IMR-90 (cell line): ENCODE results near the gene NCS1. TPM values are rescaled to one million over a fixed set of nuclear protein-coding genes. Genes with fewer than 3 reads are reported as not detected.

ENCODE experiments used
- ATAC-seq: fragments of 200-7000 bp; cut with Tn5 transposase; 2 replicates; pipeline ENCODE4 v1.9.1; 2020; ENCODE audit warnings: low read depth, mild to moderate bottlenecking, moderate library complexity
- BruUV-seq: library from RNA; stranded (reverse); fragments of 400-500 nt; replicated peaks from 2 replicates; lab custom pipeline; 2021; lab: Mats Ljungman, UMichigan
- CTCF ChIA-PET: fragments of 300-600 bp; formaldehyde crosslinking; extraction: SDS; loops from one replicate; lab custom pipeline; 2021; ENCODE audit warnings: antibody characterized with exemption; lab: Yijun Ruan, JAX
- POLR2A ChIA-PET: fragments of 300-600 bp; sonication (Branson Sonifier 250); formaldehyde crosslinking; loops from one replicate; lab custom pipeline; 2022; ENCODE audit warnings: antibody characterized with exemption; ENCODE audit not compliant: unreplicated experiment; lab: Charles Lee
- DNase-seq: peaks from one replicate; pipeline ENCODE4 v3.0.0; 2013
- H2AFZ ChIP-seq: replicated peaks from 2 replicates; pipeline ENCODE3; 2013; ENCODE audit warnings: low read length, mild to moderate bottlenecking; ENCODE audit not compliant: poor library complexity
- H2AK5ac ChIP-seq: 2 replicates; pipeline ENCODE4 v1.6.1; 2013; ENCODE audit warnings: low read depth, low read length, inconsistent platforms
- H2AK9ac ChIP-seq: replicated peaks from 2 replicates; pipeline ENCODE3; 2013; ENCODE audit warnings: mild to moderate bottlenecking, low read depth, low read length, moderate library complexity; ENCODE audit not compliant: poor library complexity
- H2BK120ac ChIP-seq: 2 replicates; pipeline ENCODE4 v1.6.1; 2013; ENCODE audit warnings: low read depth, low read length, inconsistent platforms
- H2BK15ac ChIP-seq: 3 replicates; pipeline ENCODE4 v1.6.1; 2013; ENCODE audit warnings: low read depth, low read length, inconsistent platforms
- H2BK20ac ChIP-seq: 2 replicates; pipeline ENCODE4 v1.6.1; 2013; ENCODE audit warnings: low read depth, mild to moderate bottlenecking, inconsistent platforms, low read length, moderate library complexity
- H2BK5ac ChIP-seq: 2 replicates; pipeline ENCODE4 v1.6.1; 2013; ENCODE audit warnings: mild to moderate bottlenecking, low read depth, low read length, inconsistent platforms; ENCODE audit not compliant: poor library complexity, severe bottlenecking
- H3K14ac ChIP-seq: replicated peaks from 2 replicates; pipeline ENCODE4 v1.6.1; 2013; ENCODE audit warnings: low read depth, low read length, inconsistent platforms
- H3K18ac ChIP-seq: 2 replicates; pipeline ENCODE4 v1.6.1; 2013; ENCODE audit warnings: low read depth, low read length, control low read depth
- H3K23ac ChIP-seq: 2 replicates; pipeline ENCODE4 v1.6.1; 2013; ENCODE audit warnings: low read depth, low read length, inconsistent platforms
- H3K27ac ChIP-seq: 2 replicates; pipeline ENCODE4 v1.5.1; 2013; ENCODE audit warnings: mild to moderate bottlenecking, control low read depth, low read length; ENCODE audit not compliant: insufficient read depth
- H3K27me3 ChIP-seq: 2 replicates; pipeline ENCODE4 v1.6.1; 2013; ENCODE audit warnings: low read length; ENCODE audit not compliant: control insufficient read depth, insufficient read depth
- H3K36me3 ChIP-seq: 2 replicates; pipeline ENCODE4 v1.6.1; 2013; ENCODE audit warnings: low read length, mixed read lengths; ENCODE audit not compliant: control insufficient read depth, insufficient read depth
- H3K4ac ChIP-seq: 2 replicates; pipeline ENCODE4 v1.6.1; 2013; ENCODE audit warnings: low read depth, low read length, inconsistent platforms
- H3K4me1 ChIP-seq: 2 replicates; pipeline ENCODE4 v1.6.1; 2013; ENCODE audit warnings: low read length, mixed read lengths; ENCODE audit not compliant: control insufficient read depth, insufficient read depth
- H3K4me2 ChIP-seq: 2 replicates; pipeline ENCODE4 v1.6.1; 2013; ENCODE audit warnings: low read depth, mild to moderate bottlenecking, control low read depth, low read length, moderate library complexity
- H3K4me3 ChIP-seq: 2 replicates; pipeline ENCODE4 v1.5.1; 2013; ENCODE audit warnings: low read depth, mild to moderate bottlenecking, control low read depth, low read length, moderate library complexity; ENCODE audit not compliant: insufficient read depth
- H3K56ac ChIP-seq: 2 replicates; pipeline ENCODE4 v1.6.1; 2013; ENCODE audit warnings: low read length, inconsistent platforms; ENCODE audit not compliant: insufficient read depth; ENCODE audit errors: extremely low read depth
- H3K79me1 ChIP-seq, 2 experiments: 2 replicates each; pipeline ENCODE4 v1.6.1; 2013; ENCODE audit warnings: low read length in 2 of 2, inconsistent platforms in 1 of 2, low read depth in 1 of 2
- H3K9ac ChIP-seq: 2 replicates; pipeline ENCODE4 v1.6.1; 2013; ENCODE audit warnings: low read depth, low read length, control low read depth
- H3K9me1 ChIP-seq: 2 replicates; pipeline ENCODE4 v1.6.1; 2013; ENCODE audit warnings: low read length, inconsistent platforms; ENCODE audit not compliant: insufficient read depth
- H3K9me3 ChIP-seq: 2 replicates; pipeline ENCODE4 v1.6.1; 2013; ENCODE audit warnings: low read length; ENCODE audit not compliant: control insufficient read depth, insufficient read depth
- H4K20me1 ChIP-seq: 2 replicates; pipeline ENCODE4 v1.6.1; 2013; ENCODE audit warnings: low read length, inconsistent platforms; ENCODE audit not compliant: insufficient read depth
- H4K5ac ChIP-seq: 2 replicates; pipeline ENCODE4 v1.6.1; 2013; ENCODE audit warnings: mild to moderate bottlenecking, low read depth, low read length, control low read depth
- H4K8ac ChIP-seq, 2 experiments: 2 replicates each; pipeline ENCODE4 v1.6.1; 2013; ENCODE audit warnings: low read depth in 2 of 2, low read length in 2 of 2, control low read depth in 1 of 2, inconsistent platforms in 1 of 2
- H4K91ac ChIP-seq: 2 replicates; pipeline ENCODE4 v1.6.1; 2013; ENCODE audit warnings: low read depth, low read length, inconsistent platforms; ENCODE audit not compliant: insufficient read depth
- BHLHE40 ChIP-seq: fragments of 150-350 bp; IDR thresholded peaks from 2 replicates; pipeline ENCODE4 v1.6.1; 2016; ENCODE audit warnings: mild to moderate bottlenecking, low read depth, low read length
- CEBPB ChIP-seq: IDR thresholded peaks from 2 replicates; pipeline ENCODE4 v1.6.1; 2012; ENCODE audit warnings: low read depth, low read length, improper control_type of control experiment
- FOS ChIP-seq: fragments of 150-350 bp; IDR thresholded peaks from 2 replicates; pipeline ENCODE4 v1.6.1; 2016; ENCODE audit warnings: low read depth, low read length
- MAFK ChIP-seq: IDR thresholded peaks from 2 replicates; pipeline ENCODE4 v1.6.1; 2012; ENCODE audit warnings: low read depth, low read length, improper control_type of control experiment
- MAZ ChIP-seq: IDR thresholded peaks from 2 replicates; pipeline ENCODE4 v1.6.1; 2012; ENCODE audit warnings: low read depth, mild to moderate bottlenecking, low read length, improper control_type of control experiment, moderate library complexity, borderline replicate concordance
- MXI1 ChIP-seq: IDR thresholded peaks from 2 replicates; pipeline ENCODE4 v1.6.1; 2012; ENCODE audit warnings: low read depth, mild to moderate bottlenecking, low read length, moderate library complexity, borderline replicate concordance
- NFE2L2 ChIP-seq: fragments of 150-350 bp; IDR thresholded peaks from 2 replicates; pipeline ENCODE4 v1.6.1; 2016; ENCODE audit warnings: low read depth, mild to moderate bottlenecking, low read length
- POLR2A ChIP-seq: IDR thresholded peaks from 2 replicates; pipeline ENCODE4 v1.6.1; 2012; ENCODE audit warnings: mild to moderate bottlenecking, low read depth, low read length
- RAD21 ChIP-seq: IDR thresholded peaks from 2 replicates; pipeline ENCODE4 v1.6.1; 2012; ENCODE audit warnings: low read length, improper control_type of control experiment
- RCOR1 ChIP-seq: IDR thresholded peaks from 2 replicates; pipeline ENCODE4 v1.6.1; 2012; ENCODE audit warnings: mild to moderate bottlenecking, low read length, improper control_type of control experiment; ENCODE audit not compliant: insufficient replicate concordance
- RFX5 ChIP-seq: IDR thresholded peaks from 2 replicates; pipeline ENCODE4 v1.8.0; 2012; ENCODE audit warnings: low read depth, mild to moderate bottlenecking, low read length, moderate library complexity
- SMC3 ChIP-seq: fragments of 150-350 bp; IDR thresholded peaks from 2 replicates; pipeline ENCODE4 v1.6.1; 2016; ENCODE audit warnings: low read depth, mild to moderate bottlenecking, antibody characterized with exemption, low read length, moderate library complexity
- WGBS, 2 experiments: methylation state at CpG; one replicate each; pipeline versions ENCODE4 v1.1.5 to v1.1.7; 2013; ENCODE audit warnings: missing lambda C conversion rate in 2 of 2; ENCODE audit not compliant: insufficient read length in 1 of 2; ENCODE audit errors: extremely low coverage in 2 of 2; 5-methylcytosine and 5-hydroxymethylcytosine counted together
- dilution Hi-C: fragments of 300-500 bp; cut with HindIII; formaldehyde crosslinking; loops from one replicate; pipeline ENCODE4 v1.14.3; 2018; ENCODE audit warnings: low sequenced_read_pairs; ENCODE audit not compliant: unreplicated experiment
- in situ Hi-C: fragments of 300-500 bp; cut with MboI; formaldehyde crosslinking; loops from 3 replicates; pipeline ENCODE4 v1.14.3; 2019; ENCODE audit warnings: low sequenced_read_pairs, inconsistent platforms, mixed read lengths
- intact Hi-C: fragments of 100-400 bp; cut with micrococcal nuclease; formaldehyde crosslinking; loops from 2 replicates; pipeline ENCODE4 v1.10.0; 2022
- polyA plus RNA-seq, 3 experiments: library from polyadenylated mRNA; depleted of rRNA; stranded (reverse); fragments of >200 nt; gene quantifications; 2 replicates each; pipeline ENCODE4 v1.2.3, GENCODE V29; 2012; ENCODE audit warnings: low replicate concordance in 1 of 3
- total RNA-seq: library from RNA; depleted of rRNA; stranded (reverse); fragments of >200 nt; gene quantifications from 2 replicates; pipeline ENCODE4 v1.2.3, GENCODE V29; 2012
- TF ChIP-seq, protein P1 (sequence below): conservative IDR thresholded peaks from 2 replicates; pipeline ENCODE4 v1.5.1; 2012; ENCODE audit warnings: mild to moderate bottlenecking, low read depth, low read length, improper control_type of control experiment
- TF ChIP-seq, protein P2 (sequence below): fragments of 150-350 bp; IDR thresholded peaks from 2 replicates; pipeline ENCODE4 v1.6.1; 2016; ENCODE audit warnings: low read depth, mild to moderate bottlenecking, low read length, moderate library complexity, borderline replicate concordance
- TF ChIP-seq, protein P3 (sequence below): fragments of 150-350 bp; IDR thresholded peaks from 2 replicates; pipeline ENCODE4 v1.6.1; 2017; ENCODE audit warnings: mild to moderate bottlenecking, antibody characterized with exemption, low read length, low read depth

The NCS1 gene
- total and polyA plus RNA-seq, 2 of the 4 experiments (the other 2 are of a cell fraction): 41.0 to 60.5 TPM

DNA sequence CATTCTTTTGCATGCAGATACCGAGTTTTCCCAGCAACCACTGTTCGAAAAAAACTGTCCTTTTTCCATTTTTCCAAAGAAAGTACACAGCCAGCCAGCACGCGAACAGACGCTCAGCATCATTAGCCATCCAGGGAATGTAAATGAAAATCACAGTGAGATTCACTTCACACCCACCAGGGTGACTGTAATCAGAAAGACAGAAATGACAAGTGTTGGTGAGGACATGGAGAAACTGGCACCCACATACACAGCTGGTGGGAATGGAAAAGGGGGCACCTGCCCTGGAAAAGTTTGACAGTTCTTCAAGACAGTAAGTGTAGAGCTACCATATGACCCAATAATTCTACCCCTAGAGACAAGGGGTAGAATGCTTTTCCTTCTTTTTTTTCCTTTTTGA is 25.0 kb upstream of the NCS1 start:
- Histone ChIP-seq H3K14ac (no peak overlapping the region), H3K4me3 (no peak overlapping the region), H3K27ac (no peak overlapping the region), H2BK5ac (no peak overlapping the region), H3K79me1 (no peaks in the 10 kb centered on the region), H3K4ac (no peak overlapping the region), H2AK5ac (no peak overlapping the region), H4K91ac (no peak overlapping the region), H3K56ac (no peak overlapping the region; the same call in 1 of the 2 replicates), H4K5ac (no peak overlapping the region), H3K9me3 (no peaks in the 10 kb centered on the region), H4K8ac (no peak overlapping the region), H3K27me3 (no peaks in the 10 kb centered on the region), H2BK15ac (no peak overlapping the region), H3K18ac (no peak overlapping the region), H2AK9ac (no peak overlapping the region), H2AFZ (no peak overlapping the region), H3K4me1 (peaks cover 8% of the 10 kb centered on the region; the same call in 1 of the 2 replicates), H3K36me3 (no peaks in the 10 kb centered on the region), H3K9me1 (0 out of 2 replicates have a peak, but pooled peaks cover 5% of the 10 kb centered on the region), H3K9ac (no peak overlapping the region), H3K23ac (no peak overlapping the region), H3K4me2 (no peak overlapping the region), H2BK20ac (no peak overlapping the region), H4K20me1 (no peaks in the 10 kb centered on the region), H2BK120ac (no peak overlapping the region)
- ChIA-PET POLR2A (no interaction called here), CTCF (no interaction called here)
- intact Hi-C loops: no loop called here
- BruUV-seq: no TSS peak
- TF ChIP-seq, protein P1, sequence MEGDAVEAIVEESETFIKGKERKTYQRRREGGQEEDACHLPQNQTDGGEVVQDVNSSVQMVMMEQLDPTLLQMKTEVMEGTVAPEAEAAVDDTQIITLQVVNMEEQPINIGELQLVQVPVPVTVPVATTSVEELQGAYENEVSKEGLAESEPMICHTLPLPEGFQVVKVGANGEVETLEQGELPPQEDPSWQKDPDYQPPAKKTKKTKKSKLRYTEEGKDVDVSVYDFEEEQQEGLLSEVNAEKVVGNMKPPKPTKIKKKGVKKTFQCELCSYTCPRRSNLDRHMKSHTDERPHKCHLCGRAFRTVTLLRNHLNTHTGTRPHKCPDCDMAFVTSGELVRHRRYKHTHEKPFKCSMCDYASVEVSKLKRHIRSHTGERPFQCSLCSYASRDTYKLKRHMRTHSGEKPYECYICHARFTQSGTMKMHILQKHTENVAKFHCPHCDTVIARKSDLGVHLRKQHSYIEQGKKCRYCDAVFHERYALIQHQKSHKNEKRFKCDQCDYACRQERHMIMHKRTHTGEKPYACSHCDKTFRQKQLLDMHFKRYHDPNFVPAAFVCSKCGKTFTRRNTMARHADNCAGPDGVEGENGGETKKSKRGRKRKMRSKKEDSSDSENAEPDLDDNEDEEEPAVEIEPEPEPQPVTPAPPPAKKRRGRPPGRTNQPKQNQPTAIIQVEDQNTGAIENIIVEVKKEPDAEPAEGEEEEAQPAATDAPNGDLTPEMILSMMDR: no peak
- TF ChIP-seq CEBPB (no peak), FOS (no peak), RCOR1 (no peak), MAZ (no peak), SMC3 (no peak), POLR2A (no peak), BHLHE40 (no peak), RFX5 (no peak), RAD21 (no peak), MAFK (no peak), NFE2L2 (no peak), MXI1 (no peak)
- TF ChIP-seq, protein P2, sequence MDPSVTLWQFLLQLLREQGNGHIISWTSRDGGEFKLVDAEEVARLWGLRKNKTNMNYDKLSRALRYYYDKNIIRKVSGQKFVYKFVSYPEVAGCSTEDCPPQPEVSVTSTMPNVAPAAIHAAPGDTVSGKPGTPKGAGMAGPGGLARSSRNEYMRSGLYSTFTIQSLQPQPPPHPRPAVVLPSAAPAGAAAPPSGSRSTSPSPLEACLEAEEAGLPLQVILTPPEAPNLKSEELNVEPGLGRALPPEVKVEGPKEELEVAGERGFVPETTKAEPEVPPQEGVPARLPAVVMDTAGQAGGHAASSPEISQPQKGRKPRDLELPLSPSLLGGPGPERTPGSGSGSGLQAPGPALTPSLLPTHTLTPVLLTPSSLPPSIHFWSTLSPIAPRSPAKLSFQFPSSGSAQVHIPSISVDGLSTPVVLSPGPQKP: no peak
- TF ChIP-seq, protein P3, sequence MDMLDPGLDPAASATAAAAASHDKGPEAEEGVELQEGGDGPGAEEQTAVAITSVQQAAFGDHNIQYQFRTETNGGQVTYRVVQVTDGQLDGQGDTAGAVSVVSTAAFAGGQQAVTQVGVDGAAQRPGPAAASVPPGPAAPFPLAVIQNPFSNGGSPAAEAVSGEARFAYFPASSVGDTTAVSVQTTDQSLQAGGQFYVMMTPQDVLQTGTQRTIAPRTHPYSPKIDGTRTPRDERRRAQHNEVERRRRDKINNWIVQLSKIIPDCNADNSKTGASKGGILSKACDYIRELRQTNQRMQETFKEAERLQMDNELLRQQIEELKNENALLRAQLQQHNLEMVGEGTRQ: no peak
- DNase-seq (no peak), ATAC-seq (no peak)
- in situ Hi-C loops: no loop called here
- dilution Hi-C loops: no loop called here
- 40% methylated on average over 1 of the region's 5 CpGs; no CpG with 5 or more reads in 1 of the 2 experiments for WGBS, 2 experiments
